SU-DHL-6 (cell line): ENCODE results near the gene HEBP1.
A peak's percentile ranks its signal among the peaks of the same experiment; 100 is the strongest.

ENCODE experiments used
- H2AFZ ChIP-seq: fragments of 200-600 bp; sonication (generic); 2 replicates; pipeline ENCODE4 v1.6.1; 2014; ENCODE audit warnings: low read depth, mild to moderate bottlenecking, moderate library complexity, mixed read lengths, antibody characterized with exemption, low read length; ENCODE audit not compliant: severe bottlenecking
- H3F3A ChIP-seq: fragments of 200-600 bp; shearing (Covaris generic); 2 replicates; pipeline ENCODE4 v1.6.0; 2016; ENCODE audit warnings: antibody characterized with exemption, mild to moderate bottlenecking; ENCODE audit not compliant: insufficient read depth
- H3K27ac ChIP-seq: fragments of 200-600 bp; sonication (generic); 2 replicates; pipeline ENCODE4 v1.5.1; 2016; ENCODE audit warnings: low read depth, mild to moderate bottlenecking, low read length, moderate library complexity, mixed read lengths
- H3K27me3 ChIP-seq: fragments of 200-600 bp; sonication (generic), shearing (Covaris generic); 2 replicates; pipeline ENCODE4 v1.6.0; 2014; ENCODE audit warnings: mild to moderate bottlenecking, low read length
- H3K36me3 ChIP-seq: fragments of 200-600 bp; sonication (generic); 2 replicates; pipeline ENCODE4 v1.6.1; 2014; ENCODE audit warnings: mild to moderate bottlenecking, low read length, mixed read lengths
- H3K4me2 ChIP-seq: fragments of 300-600, 200-600 bp; shearing (Covaris generic), sonication (generic); 2 replicates; pipeline ENCODE4 v1.6.0; 2014; ENCODE audit warnings: low read length, low read depth, mild to moderate bottlenecking; ENCODE audit not compliant: poor library complexity, severe bottlenecking
- H3K4me3 ChIP-seq: fragments of 200-600 bp; sonication (generic); 2 replicates; pipeline ENCODE4 v1.5.1; 2014; ENCODE audit warnings: antibody characterized with exemption, low read length, mild to moderate bottlenecking, mixed read lengths; ENCODE audit not compliant: insufficient read depth, poor library complexity, severe bottlenecking
- H3K79me2 ChIP-seq: fragments of 200-600 bp; sonication (generic); 2 replicates; pipeline ENCODE4 v1.6.1; 2014; ENCODE audit warnings: mild to moderate bottlenecking, low read length, moderate library complexity; ENCODE audit not compliant: insufficient read depth
- H3K9ac ChIP-seq: fragments of 200-600 bp; sonication (generic); 2 replicates; pipeline ENCODE4 v1.7.0; 2014; ENCODE audit warnings: mild to moderate bottlenecking, low read length
- H3K9me2 ChIP-seq: fragments of 200-600 bp; sonication (generic); replicated peaks from 2 replicates; pipeline ENCODE4 v1.6.1; 2014; ENCODE audit warnings: low read length; ENCODE audit not compliant: insufficient read depth
- H3K9me3 ChIP-seq: fragments of 200-600 bp; sonication (generic); 2 replicates; pipeline ENCODE4 v1.6.1; 2014; ENCODE audit warnings: low read length, mixed read lengths; ENCODE audit not compliant: insufficient read depth
- H4K20me1 ChIP-seq: fragments of 200-600 bp; sonication (generic); 2 replicates; pipeline ENCODE4 v1.6.1; 2014; ENCODE audit warnings: low read depth, mild to moderate bottlenecking, antibody characterized with exemption, low read length, moderate library complexity, mixed read lengths
- CTCF ChIP-seq: fragments of 200-600 bp; sonication (generic); IDR thresholded peaks from one replicate; pipeline ENCODE4 v1.5.1; 2017; ENCODE audit warnings: antibody characterized with exemption, mild to moderate bottlenecking, low read length, moderate library complexity; ENCODE audit not compliant: insufficient read depth, poor library complexity, severe bottlenecking
- EZH2phosphoT487 ChIP-seq: fragments of 200-600 bp; sonication (generic), shearing (Covaris generic); conservative IDR thresholded peaks from 2 replicates; pipeline ENCODE4 v1.6.1; 2018; ENCODE audit warnings: mild to moderate bottlenecking, antibody characterized with exemption, low read length, moderate library complexity, mixed read lengths

The HEBP1 gene

GRCh38 chr12:13001775-13002040 is 1.6 kb upstream of the HEBP1 start:
- Histone ChIP-seq H3K27ac (no peak overlapping the region), H3K9ac (no peak overlapping the region), H4K20me1 (no peaks in the 10 kb centered on the region), H3K9me2 (no peaks in the 10 kb centered on the region), H3K4me2 (no peak overlapping the region), H3K27me3 (no peaks in the 10 kb centered on the region), H3K9me3 (no peaks in the 10 kb centered on the region), H3F3A (no peaks in the 10 kb centered on the region), H3K4me3 (no peak overlapping the region), H3K79me2 (no peaks in the 10 kb centered on the region), H3K36me3 (no peaks in the 10 kb centered on the region), H2AFZ (no peak overlapping the region)
- TF ChIP-seq EZH2phosphoT487 (no peak), CTCF (no peak)

- H3K9ac ChIP-seq, result no peak overlapping the region
- H3K4me2 ChIP-seq, result peak overlapping the region; percentile 57
- no peak overlapping the region for H2AFZ ChIP-seq
These were observed 1.1 kb upstream of the HEBP1 start for GRCh38 chr12:13000925-13001774.

DNA sequence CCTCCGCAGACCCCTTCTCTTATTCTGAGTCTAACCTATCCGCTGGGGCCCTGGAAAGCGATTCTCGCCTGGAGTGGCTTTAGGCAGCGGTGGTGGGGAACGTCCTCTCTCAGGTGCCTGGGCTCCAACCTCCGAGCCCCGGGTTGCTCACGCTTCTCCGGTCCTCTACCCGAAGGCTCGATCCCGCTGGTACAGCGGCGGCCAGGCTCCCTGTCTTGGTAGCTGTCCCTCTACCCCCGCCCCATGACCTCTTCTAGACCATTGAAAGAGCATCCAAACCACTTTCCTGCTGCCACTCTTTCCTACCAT is 505 bp upstream of the HEBP1 start:
- no peaks in the 10 kb centered on the region for H3K79me2 ChIP-seq
- no peak overlapping the region for H2AFZ ChIP-seq
- peak overlapping the region; percentile 38 for H3K4me3 ChIP-seq
- no peaks in the 10 kb centered on the region for H3K36me3 ChIP-seq
- H3K9me3 ChIP-seq, result no peaks in the 10 kb centered on the region
- no peaks in the 10 kb centered on the region for H3K27me3 ChIP-seq
- H4K20me1 ChIP-seq, result no peaks in the 10 kb centered on the region
- no peak for TF ChIP-seq CTCF
- TF ChIP-seq EZH2phosphoT487, result no peak
- H3F3A ChIP-seq, result no peaks in the 10 kb centered on the region
- peak overlapping the region; percentile 57 for H3K4me2 ChIP-seq
- no peak overlapping the region for H3K27ac ChIP-seq
- H3K9ac ChIP-seq, result 0 out of 2 replicates have a peak overlapping the region, but pooled peaks have one; percentile 22
- H3K9me2 ChIP-seq, result no peaks in the 10 kb centered on the region

More at GRCh38 chr12:13000925-13001774, 1.1 kb upstream of the HEBP1 start:
- Histone ChIP-seq H4K20me1 (no peaks in the 10 kb centered on the region), H3K4me3 (peak overlapping the region; percentile 38), H3F3A (no peaks in the 10 kb centered on the region), H3K79me2 (no peaks in the 10 kb centered on the region), H3K27me3 (no peaks in the 10 kb centered on the region), H3K36me3 (no peaks in the 10 kb centered on the region), H3K9me3 (no peaks in the 10 kb centered on the region), H3K9me2 (no peaks in the 10 kb centered on the region), H3K27ac (no peak overlapping the region)
- no peak for TF ChIP-seq EZH2phosphoT487
- TF ChIP-seq CTCF, result no peak
